Cerebellar cortex (tissue), 1 donor: ENCODE results near the gene CD300LF.

ENCODE experiments used
- DNase-seq: peaks from one replicate; pipeline ENCODE4 v3.0.0-alpha.2; 2015; ENCODE audit warnings: low spot score

CD300LF gene

DNA sequence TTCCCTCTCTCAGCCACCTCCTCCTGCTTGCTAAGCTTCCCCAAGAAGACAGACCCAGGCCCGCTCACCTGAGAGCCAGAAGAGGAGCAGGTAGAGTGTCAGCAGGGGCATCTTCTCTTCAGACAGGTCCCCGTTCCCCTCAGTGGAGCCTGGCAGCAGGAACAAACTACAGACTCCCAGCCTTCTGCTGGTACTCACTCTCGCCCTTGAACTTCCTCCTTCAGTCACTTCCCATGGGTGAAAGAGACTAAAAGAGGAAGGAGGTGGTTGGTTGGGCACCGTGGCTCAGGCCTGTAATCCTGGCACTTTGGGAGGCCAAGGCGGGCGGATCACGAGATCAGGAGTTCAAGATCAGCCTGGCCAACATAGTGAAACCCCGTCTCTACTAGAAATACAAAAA lies at the start of gene CD300LF:
Gene CD300LF (minus strand): TSS at position 168 of the 400 bp plus-strand sequence. CDS start 57 bp downstream, at position 111.
- no peak for DNase-seq

DNA sequence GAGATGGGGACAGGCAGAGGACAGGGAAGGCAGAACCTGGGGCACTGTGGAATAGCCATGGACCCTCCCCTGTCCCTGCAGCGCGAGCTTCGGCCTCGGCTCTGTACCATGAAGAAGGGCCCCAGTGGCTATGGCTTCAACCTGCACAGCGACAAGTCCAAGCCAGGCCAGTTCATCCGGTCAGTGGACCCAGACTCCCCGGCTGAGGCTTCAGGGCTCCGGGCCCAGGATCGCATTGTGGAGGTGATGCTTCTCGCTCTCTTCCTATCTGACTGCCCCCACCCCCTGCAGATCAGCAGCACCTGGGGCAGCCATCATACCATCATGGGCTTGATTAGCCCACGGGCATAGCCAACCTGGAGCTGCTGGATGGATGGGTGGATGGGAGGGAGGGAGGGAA lies 49.2 kb upstream of the CD300LF start:
- DNase-seq = no peak

DNA sequence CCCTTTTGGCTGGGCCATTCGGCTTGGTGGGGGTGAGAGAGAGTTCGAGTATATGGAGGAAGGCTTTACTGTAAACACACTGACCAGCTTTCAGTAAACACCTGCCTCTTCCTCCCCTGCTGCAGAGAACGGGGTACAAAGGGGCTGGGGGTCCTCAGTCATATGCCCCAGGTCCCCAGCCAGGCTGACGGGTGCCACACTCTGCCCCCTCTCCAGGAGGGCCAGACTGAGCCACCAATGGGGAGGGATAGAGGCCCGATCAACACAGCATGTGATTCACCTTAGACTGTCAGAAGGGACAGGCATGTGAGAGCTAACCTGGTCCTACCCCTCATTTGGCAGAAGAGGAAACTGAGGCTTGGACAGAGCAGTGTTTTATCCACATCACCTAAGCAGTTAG lies 48.7 kb upstream of the CD300LF start:
- no peak for DNase-seq

DNA sequence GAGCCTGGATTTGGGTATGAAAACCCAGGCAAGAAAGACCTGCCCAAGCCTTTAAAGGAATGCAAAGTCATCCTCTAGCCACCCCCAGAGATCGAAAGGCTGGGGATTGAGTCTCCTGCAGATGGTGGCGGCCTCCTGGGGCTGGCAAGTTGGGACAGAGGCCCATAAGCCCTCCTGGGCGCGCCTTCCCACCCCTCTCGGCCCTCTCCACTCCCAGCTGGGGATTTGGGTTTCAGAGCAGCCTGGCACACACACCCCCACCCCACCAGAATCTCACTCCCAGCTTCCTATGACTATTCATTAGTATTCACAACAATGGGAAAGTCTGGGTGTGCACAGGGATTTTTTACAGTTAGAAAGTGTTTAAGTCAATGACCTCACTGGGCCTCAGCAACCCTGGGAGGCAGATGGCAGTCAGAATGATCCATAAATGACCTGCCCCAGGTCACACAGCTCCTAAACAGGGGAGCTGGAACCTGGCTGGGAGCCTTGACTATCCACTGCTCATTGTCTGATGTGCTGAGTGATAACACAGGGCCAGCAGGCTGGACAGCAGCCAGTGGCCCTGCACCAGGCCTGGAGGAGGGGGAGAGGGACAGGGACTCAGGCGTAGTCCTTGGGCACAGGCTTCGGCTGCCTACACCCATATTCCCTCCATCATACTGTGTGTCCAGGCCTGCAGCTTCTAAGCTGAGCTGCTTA lies 47.8 kb upstream of the CD300LF start:
- no peak for DNase-seq

DNA sequence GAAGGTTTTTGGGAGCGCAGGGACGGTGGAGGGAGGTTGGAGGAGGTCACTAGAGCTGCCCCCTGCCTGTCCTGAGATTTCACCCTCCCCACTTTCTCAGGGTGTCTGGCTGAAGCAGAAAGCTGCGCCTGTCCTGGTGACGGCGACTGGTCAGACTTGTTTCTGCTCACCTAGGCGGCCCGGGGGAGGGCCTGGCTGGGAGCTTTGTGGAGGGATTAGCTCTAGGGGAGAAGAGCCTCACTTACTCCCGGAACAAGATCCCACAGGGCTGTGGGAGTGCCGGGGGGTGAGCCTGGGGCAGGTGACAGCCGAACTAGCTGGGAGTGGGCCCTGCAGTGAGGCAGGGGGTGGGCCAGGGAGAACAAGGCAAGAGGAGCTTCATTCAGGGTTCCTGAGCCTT lies 47.2 kb upstream of the CD300LF start:
- no peak for DNase-seq

DNA sequence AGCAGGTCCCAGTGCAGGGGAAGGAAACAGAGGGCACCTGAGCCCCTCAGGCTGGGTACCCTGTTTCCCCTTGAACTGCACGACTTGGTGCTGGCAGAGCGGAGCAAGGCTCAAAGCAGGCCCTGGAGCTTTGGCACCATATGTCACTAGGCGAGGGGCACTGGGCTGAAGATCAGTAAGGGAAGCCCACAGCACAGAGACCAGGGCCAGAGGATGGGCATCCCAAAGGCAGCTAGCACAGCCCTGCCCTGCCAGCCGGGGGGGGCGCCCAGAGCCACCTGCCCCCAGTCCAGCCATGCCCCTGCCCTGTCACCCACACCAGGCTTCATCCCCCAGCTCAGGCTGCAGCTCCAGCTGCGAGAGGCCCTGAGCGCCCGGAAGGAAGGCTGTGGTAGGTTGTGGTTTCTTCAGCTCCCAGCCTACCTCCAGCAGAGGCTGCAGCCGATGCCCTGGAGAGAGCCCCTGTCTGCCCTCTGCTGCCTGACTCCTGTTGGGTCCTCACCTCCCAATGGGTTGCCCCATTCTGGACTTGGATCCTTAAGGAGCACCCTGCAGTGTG lies 46.6 kb upstream of the CD300LF start:
- no peak for DNase-seq

DNA sequence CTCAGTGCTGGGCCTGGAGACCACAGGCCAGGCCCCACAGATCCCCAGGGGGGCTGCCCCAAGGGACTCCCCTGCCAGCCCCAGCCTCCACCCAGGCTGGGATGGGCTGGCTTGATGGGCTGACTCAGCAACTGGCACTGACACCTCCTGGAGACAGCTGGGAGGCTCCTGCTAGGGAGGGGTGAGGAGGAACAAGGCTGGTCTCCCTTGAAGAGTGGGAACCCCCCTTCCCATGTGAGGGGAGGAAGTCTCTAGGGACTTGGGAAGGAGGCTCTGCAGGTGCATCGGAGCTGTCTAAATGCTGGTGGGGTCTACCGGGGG lies 46.1 kb upstream of the CD300LF start:
- no peak for DNase-seq

DNA sequence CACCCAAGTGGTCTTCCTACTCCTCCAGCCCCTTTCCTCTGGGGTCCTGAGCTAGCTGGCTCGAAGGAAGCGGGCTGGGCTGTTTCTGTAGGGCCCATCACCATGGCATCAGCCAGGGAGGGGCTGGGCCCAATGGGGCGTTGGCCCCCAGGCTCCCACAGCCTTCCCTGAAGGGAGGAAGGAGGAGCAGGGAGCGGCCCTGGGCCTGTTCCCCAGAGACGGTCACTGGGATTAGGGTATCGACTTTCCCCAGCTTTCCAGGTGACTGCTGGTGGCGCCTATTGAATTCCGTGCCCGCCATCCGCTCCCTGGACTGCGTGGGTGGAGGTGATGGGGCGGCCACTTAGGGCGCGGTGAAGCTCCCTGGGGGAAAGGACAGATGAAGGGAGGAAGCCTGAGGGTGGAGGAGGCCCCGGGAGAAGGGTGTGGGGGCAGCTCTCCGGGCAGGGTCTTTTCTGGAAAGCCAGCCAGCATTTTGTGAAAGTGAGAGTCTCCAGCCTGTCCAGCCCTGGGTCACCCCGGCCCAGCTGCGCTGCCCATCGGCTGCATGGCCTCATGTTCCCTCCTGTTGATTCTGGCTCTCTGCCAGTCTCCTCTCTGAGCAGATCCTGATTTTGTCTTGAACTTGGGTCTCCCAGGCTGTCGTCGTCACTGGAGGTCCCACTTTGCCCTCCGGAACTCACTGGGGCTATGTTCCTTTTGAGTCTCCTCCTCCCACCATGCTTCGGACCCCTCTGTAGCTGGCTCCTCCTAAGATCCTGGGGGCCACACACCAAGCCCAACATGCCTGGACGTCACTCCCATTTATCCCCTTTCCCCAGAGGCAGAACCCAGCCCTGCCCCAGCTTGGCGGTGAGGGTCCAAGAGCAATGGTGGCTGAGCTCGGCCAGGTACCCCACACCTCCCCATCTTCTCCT lies 45.5 kb upstream of the CD300LF start:
- no peak for DNase-seq

DNA sequence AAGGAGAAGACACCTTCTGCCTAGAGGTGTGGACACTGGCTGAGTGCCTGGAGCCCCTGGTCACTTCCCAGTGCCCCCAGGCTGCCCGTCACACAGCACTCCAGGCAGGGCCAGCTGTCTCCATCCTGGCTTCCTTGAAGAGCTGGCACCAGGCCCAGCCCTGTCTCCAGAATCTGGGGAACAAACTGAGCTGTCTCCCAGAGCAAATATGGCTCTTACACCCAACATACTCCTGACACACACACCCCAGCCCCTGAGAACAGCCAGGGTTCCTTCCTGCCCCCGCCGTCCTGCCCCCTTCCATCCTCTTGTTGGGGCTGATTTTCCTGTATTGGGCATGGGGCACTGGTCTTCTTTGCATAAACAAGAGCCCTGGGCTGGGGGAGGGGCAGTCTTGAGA lies 44.8 kb upstream of the CD300LF start:
- DNase-seq = peak; percentile 75

DNA sequence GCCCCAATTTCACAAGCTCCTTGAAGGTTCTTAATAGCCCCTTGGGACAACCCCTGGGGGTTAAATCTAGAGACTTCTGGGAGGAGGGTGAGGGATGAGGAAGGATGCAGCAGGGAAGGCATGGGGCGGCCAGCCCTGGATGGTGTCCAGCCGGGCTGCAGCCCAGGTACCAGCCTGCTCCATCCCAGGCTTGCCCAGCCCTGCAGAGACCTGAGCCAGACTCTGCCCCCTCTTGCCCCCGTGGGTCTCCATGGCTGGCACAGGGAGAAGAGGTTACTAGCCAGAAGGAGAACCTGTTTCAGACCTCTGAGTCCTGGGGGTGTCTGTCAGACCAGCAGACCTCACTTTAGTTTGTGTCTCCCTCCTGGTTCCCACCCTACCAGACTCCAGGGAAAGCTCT lies 44.2 kb upstream of the CD300LF start:
- no peak for DNase-seq

DNA sequence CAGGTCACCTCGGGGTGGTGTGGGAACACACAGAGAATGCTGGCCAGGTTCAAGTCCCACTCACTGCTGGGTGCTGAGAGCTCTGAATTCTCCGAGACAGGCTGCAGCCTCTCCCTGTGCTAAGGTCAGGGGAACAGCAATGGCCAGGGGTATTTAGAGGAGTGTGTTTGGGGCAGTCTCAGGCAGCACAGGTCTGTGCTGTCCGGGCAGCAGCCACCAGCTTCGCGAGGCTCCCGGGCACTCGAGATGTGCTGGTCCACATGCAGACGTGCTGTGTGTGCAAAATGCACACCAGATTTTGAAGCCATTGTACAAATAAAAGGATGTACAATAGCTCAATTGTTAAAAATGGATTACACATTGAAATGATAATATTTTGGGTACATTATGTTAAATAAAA lies 42.8 kb upstream of the CD300LF start:
- DNase-seq = no peak

DNA sequence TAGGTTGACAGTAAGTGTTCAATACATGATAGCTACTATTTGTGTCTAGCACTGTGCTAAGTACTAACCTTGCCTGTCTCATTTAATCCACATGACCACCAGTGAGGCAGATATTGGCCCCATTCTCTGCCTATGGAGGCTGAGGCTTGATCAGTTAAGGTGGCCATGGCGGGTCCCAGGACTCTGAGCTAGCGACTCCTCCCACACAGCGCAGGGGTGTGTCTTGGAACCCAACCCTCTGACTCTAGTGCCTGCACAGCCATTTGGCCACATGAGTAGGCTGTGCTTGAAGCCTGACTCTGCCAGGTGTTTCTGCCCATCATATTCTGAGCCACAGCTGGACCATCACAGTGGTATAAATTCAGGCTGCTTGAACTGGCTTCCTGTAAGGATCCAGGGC lies 42.1 kb upstream of the CD300LF start:
- DNase-seq = no peak

DNA sequence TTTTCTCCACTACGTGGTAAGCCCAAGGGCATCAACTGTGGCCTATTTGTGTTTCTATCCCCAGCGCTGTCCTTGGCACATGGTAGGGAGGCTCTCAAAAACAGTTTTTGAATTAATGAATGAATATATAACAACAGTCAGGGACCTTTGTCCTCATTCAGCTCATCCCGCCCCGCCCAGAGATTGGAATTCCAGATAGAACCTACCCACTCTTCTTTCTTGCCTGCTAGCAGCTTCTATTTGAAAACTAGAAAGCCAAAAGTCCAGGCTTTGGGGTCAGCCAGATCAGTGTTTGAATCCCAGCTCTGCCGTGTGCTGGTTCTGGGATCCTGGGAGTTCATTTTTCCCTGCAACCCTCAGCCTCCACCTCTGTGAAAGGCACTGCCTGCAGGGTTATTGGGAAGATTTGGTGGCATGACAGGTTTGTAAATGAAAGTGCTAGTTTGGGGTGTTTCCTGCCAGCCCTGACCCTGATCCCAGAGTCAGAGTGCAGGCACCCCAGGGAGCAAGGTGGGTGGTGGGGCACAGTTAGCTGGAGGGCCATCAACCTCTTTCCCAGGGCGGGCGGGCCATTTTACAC lies 40.2 kb upstream of the CD300LF start:
- DNase-seq = no peak

DNA sequence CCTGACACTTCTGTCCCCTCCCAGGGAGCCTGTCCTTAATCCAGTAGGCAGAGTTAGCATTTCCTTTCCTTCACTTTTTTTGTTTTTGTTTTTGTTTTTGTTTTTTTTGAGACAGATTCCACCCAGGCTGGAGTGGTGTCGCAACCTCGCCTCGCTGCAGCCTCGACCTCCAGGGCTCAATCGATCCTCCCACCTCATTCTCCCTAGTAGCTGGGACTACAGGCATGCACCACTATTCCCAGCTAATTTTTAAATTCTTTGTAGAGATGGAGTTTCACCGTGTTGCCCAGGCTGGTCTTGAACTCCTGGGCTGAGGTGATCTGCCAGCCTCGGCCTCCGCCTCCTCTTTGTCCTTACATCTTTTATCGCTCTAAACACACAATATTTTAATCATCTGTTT lies 39.7 kb upstream of the CD300LF start:
- DNase-seq = no peak

DNA sequence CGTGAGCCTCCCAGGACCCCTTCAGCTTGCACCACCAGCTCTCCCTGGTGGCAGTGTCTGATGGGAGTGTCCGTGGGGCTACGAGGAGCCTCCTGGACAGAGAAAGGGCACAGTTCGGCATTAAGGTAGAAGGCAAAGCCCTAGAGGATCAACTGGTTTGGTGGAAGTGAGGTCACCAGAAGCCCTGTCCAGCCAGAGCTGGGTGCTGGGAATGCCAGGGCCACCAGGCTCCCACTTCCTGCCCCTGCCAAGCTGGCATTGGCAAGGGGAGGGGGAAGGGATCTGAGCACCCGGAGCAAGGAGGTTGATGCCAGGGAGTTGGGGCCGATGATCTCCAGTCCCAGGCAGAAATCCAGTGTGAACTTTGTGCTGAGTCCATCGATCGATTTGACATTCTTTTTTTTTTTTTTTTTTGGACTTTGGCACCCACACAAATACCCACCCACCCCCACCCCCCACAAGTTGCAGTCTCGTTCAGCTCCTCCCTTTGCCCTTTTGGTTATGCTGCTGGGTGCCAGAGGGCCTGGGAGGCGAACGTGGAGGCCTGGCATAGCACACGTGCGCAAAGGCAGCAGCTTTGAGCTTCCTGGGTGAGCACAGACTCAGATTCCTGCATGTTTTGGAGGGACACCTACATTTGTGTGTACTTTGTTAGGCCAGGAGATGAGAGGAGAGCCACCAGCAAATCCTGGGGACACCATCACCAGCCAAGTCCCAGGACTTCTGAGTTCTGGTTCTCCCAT lies 37.8 kb upstream of the CD300LF start:
- peak; percentile 63 for DNase-seq

DNA sequence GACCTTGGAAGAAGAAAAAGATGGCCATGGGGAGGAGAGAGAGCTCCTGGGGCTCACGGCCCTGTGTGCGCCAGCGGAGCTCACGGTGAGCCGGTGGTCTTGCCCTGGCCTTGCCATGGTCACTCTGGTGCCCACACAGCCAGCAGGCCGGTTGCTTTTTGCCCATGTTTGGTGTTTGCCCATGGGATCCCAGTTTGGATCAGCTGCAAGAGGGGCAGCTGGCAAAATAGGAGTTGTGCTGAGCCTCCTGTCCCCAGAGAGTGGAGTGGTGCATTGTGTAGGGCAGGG lies 37.3 kb upstream of the CD300LF start:
- DNase-seq = no peak

DNA sequence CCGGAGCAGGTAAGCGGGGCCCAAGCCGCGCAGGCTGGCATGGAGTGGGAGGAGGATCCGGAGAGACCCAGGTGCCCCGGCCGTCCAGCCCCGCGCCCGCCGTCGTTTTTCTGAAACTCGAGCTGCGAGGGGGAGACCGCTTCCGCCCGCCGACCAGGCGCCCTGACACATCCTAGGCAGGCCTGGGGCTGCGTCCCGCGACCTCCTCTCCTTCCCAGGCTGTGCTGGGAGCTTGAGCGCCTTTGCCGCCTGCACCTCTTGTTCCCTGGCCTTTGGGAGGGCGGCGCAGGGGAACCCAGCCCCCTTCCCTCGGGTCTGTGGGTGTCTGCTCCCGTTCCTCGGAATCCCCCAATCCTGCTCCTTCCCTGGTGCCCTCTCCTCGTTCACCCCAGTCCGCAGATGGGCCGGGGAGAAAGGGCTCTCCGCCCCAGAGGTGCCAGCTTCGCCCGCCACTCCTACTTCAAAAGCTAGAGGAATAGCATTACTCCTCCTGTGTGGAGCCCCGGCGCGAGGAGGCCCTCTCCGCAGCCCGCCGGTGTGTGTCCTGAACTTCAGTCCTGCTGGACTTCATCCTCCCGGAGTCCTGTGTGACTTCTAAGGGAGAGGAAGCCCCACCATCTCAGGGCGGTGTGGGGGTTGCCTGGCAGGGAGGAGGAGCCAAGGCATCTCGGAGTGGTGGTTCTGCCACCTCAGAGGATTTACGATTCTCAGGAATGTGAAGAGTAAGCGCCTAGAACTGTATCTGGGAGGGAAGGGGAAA lies 36.7 kb upstream of the CD300LF start:
- no peak for DNase-seq

DNA sequence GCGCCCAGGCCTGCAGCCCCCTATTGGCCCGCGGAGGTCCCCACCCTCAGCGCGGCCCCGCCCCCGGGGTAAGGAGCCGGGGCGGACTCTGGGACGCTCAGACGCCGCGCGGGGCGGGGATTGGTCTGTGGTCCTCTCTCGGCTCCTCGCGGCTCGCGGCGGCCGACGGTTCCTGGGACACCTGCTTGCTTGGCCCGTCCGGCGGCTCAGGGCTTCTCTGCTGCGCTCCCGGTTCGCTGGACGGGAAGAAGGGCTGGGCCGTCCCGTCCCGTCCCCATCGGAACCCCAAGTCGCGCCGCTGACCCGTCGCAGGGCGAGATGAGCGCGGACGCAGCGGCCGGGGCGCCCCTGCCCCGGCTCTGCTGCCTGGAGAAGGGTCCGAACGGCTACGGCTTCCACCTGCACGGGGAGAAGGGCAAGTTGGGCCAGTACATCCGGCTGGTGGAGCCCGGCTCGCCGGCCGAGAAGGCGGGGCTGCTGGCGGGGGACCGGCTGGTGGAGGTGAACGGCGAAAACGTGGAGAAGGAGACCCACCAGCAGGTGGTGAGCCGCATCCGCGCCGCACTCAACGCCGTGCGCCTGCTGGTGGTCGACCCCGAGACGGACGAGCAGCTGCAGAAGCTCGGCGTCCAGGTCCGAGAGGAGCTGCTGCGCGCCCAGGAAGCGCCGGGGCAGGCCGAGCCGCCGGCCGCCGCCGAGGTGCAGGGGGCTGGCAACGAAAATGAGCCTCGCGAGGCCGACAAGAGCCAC lies 36.0 kb upstream of the CD300LF start, which contains the start of gene NHERF1:
Gene NHERF1 (plus strand): TSS at position 100 of the 750 bp plus-strand sequence. CDS start 219 bp downstream, at position 319.
- peak; percentile 95 for DNase-seq

DNA sequence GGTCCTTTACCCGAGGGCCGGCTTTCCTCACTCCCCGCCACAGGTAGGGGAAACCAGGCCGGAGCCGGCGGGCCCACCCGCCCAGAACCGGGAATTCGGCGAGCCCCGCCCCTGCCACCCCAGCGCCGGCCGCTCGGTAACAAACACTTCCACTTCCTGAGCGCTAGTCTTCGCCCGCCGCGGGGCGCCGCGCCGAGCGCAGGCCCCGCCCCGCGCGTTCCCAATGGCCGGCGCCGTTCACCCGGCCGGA lies 35.5 kb upstream of the CD300LF start:
- DNase-seq = no peak

DNA sequence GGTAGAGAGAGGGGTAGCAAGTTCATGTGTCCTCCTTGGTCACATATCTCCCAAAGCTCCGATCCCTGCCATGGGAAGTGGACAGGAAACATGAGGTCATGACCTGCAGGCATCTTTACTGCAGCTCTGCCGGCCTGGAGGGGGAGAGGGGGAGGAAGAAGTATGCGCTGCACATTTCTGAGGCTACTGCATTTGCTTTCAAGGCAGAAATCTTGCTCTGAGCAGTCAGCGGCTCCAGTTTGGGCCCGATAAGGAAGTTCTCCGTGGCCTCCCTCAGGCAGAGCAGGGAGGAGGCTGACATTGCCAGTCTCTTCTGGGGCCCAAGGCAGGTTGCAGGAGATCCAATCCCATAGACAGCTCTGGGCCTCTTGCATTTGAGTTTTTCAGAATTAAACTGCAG lies 34.2 kb upstream of the CD300LF start:
- DNase-seq = no peak

DNA sequence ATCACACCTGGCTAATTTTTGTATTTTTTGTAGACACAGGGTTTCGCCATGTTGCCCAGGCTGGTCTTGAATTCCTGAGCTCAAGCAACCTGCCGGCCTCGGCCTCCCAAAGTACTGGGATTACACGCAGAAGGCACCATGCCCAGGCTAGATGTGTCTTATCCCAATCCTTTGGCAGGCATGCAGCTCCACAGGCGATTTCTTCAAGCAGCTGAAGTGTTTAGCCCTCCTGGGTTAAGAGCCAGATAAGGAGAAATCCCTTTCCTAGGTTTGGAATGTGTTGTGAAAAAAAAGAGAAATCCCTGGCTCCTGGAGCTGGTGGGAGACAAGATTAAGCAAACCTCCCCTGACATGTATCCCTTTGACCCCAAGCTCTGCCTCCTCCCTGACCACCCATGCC lies 33.7 kb upstream of the CD300LF start:
- no peak for DNase-seq
